MM.1S (cell line): ENCODE results near the gene FCHSD2.

ENCODE experiments used
- CTCF ChIP-seq: fragments of 300-600 bp; sonication (generic); IDR thresholded peaks from 2 replicates; pipeline ENCODE4 v1.5.1; 2016; ENCODE audit warnings: antibody characterized with exemption, low read length, mixed read lengths
- EZH2 ChIP-seq: fragments of 300-600 bp; sonication (generic); optimal IDR thresholded peaks from 2 replicates; pipeline ENCODE3; 2017; ENCODE audit warnings: low read depth, mild to moderate bottlenecking, antibody characterized with exemption, low read length, mixed read lengths

- TF ChIP-seq CTCF, result no peak
- no peak for TF ChIP-seq EZH2
Measured at GRCh38 chr11:72814286-72815109, 327.6 kb downstream of the FCHSD2 start, which contains the start of gene ATG16L2.
